HepG2 (cell line): ENCODE results near the gene MUC6. TPM values are rescaled to one million over a fixed set of nuclear protein-coding genes. Genes with fewer than 3 reads are reported as not detected.

ENCODE experiments used
- ATAC-seq: fragments of 200-7000 bp; cut with Tn5 transposase; 3 replicates; pipeline ENCODE4 v1.9.1; 2020; ENCODE audit warnings: mild to moderate bottlenecking, moderate library complexity
- BruUV-seq: library from RNA; stranded (reverse); fragments of 400-500 nt; replicated peaks from 2 replicates; lab custom pipeline; 2021; lab: Mats Ljungman, UMichigan
- CTCF ChIA-PET: fragments of 300-600 bp; formaldehyde crosslinking; extraction: SDS; loops from one replicate; lab custom pipeline; 2021; ENCODE audit warnings: low total read pairs, inconsistent platforms, low intra/inter-chr PET ratio; lab: Yijun Ruan, JAX
- POLR2A ChIA-PET: fragments of 350-600 bp; sonication (Branson Sonifier 250); formaldehyde crosslinking; loops from one replicate; lab custom pipeline; 2020; ENCODE audit warnings: antibody characterized with exemption, inconsistent platforms; lab: Yijun Ruan, JAX
- DNase-seq: peaks from one replicate; pipeline ENCODE4 v3.0.0-alpha.2; 2015; ENCODE audit warnings: low spot score
- FAIRE-seq: peaks from 3 replicates; lab custom pipeline; 2011; peaks lifted over from hg19 to GRCh38; lab: Jason Lieb, UNC
- H2AFZ ChIP-seq: one replicate; pipeline ENCODE4 v1.6.1; 2011; ENCODE audit warnings: low read length, inconsistent platforms
- H3K27ac ChIP-seq: fragments of 300-600 bp; 3 replicates; pipeline ENCODE4 v1.8.0; 2011; ENCODE audit warnings: mixed run types, mild to moderate bottlenecking, mixed read lengths, low read length, inconsistent platforms; ENCODE audit not compliant: insufficient read depth; ENCODE audit errors: extremely low read length
- H3K27me3 ChIP-seq, 2 experiments: fragments of 200-600 bp in 1 of 2; 2 replicates in 1 of 2; 3 replicates in 1 of 2; pipeline versions ENCODE4 v1.6.0 to v1.8.0; 2011; ENCODE audit warnings: low read length in 2 of 2, mild to moderate bottlenecking in 2 of 2, moderate library complexity in 2 of 2, inconsistent platforms in 1 of 2; ENCODE audit not compliant: insufficient read depth in 2 of 2, control insufficient read depth in 1 of 2
- H3K36me3 ChIP-seq, 2 experiments: fragments of 200-600 bp in 1 of 2; replicated peaks in 1 of 2; 2 replicates in 1 of 2; 3 replicates in 1 of 2; pipeline versions ENCODE4 v1.5.1 to v1.8.0; 2011; ENCODE audit warnings: low read length in 2 of 2, inconsistent platforms in 1 of 2; ENCODE audit not compliant: insufficient read depth in 2 of 2, control insufficient read depth in 1 of 2
- H3K4me1 ChIP-seq: 2 replicates; pipeline ENCODE4 v1.5.1; 2012; ENCODE audit warnings: low read length, inconsistent platforms; ENCODE audit not compliant: insufficient read depth
- H3K4me2 ChIP-seq: 2 replicates; pipeline ENCODE4 v1.6.0; 2011; ENCODE audit warnings: low read depth, low read length, inconsistent platforms
- H3K4me3 ChIP-seq, 3 experiments: fragments of 200-600 bp in 1 of 3; sonication (generic), shearing (Covaris generic) in 1 of 3; replicated peaks in 1 of 3; 2 replicates each; pipeline ENCODE4 v1.5.1; 2011 to 2016; ENCODE audit warnings: low read length in 3 of 3, inconsistent platforms in 2 of 3, low read depth in 2 of 3, mild to moderate bottlenecking in 2 of 3, control low read depth in 1 of 3, mixed read lengths in 1 of 3; ENCODE audit not compliant: insufficient read depth in 1 of 3
- H3K79me2 ChIP-seq: one replicate; pipeline ENCODE4 v1.6.1; 2011; ENCODE audit warnings: low read length, inconsistent platforms; ENCODE audit not compliant: insufficient read depth
- H3K9ac ChIP-seq: 2 replicates; pipeline ENCODE4 v1.6.0; 2011; ENCODE audit warnings: mild to moderate bottlenecking, low read depth, low read length, inconsistent platforms; ENCODE audit not compliant: insufficient read depth
- H3K9me3 ChIP-seq: 2 replicates; pipeline ENCODE4 v1.5.1; 2012; ENCODE audit warnings: mild to moderate bottlenecking, low read length
- H4K20me1 ChIP-seq: 2 replicates; pipeline ENCODE4 v1.6.0; 2011; ENCODE audit warnings: inconsistent platforms, mild to moderate bottlenecking, low read length, moderate library complexity; ENCODE audit not compliant: insufficient read depth
- AFF4 ChIP-seq: sonication (generic); formaldehyde crosslinking; IDR thresholded peaks from 2 replicates; pipeline ENCODE4 v1.4.0; 2020; ENCODE audit warnings: missing genetic modification reagents
- DDIT3 ChIP-seq: sonication (generic); formaldehyde crosslinking; IDR thresholded peaks from 2 replicates; pipeline ENCODE4 v1.4.0; 2020; ENCODE audit warnings: mild to moderate bottlenecking, missing genetic modification reagents
- DNMT1 ChIP-seq: sonication (generic); formaldehyde crosslinking; IDR thresholded peaks from 2 replicates; pipeline ENCODE4 v1.5.1; 2020; ENCODE audit warnings: mild to moderate bottlenecking, missing genetic modification reagents
- GATAD1 ChIP-seq: IDR thresholded peaks from 2 replicates; pipeline ENCODE4 v1.6.1; 2016; ENCODE audit warnings: missing genetic modification reagents, missing compliant biosample characterization
- JUN ChIP-seq: sonication (generic); formaldehyde crosslinking; IDR thresholded peaks from 2 replicates; pipeline ENCODE4 v1.4.0; 2020; ENCODE audit warnings: mild to moderate bottlenecking, missing genetic modification reagents
- MAF1 ChIP-seq: sonication (generic); formaldehyde crosslinking; IDR thresholded peaks from 2 replicates; pipeline ENCODE4 v1.5.0; 2020; ENCODE audit warnings: missing genetic modification reagents, borderline replicate concordance
- MYC ChIP-seq: sonication (generic); formaldehyde crosslinking; IDR thresholded peaks from 2 replicates; pipeline ENCODE4 v1.9.0; 2021; ENCODE audit warnings: missing genetic modification reagents, borderline replicate concordance
- NONO ChIP-seq, 2 experiments: fragments of 450-650 bp in 1 of 2; sonication (generic) in 1 of 2; formaldehyde crosslinking in 1 of 2; IDR thresholded peaks in 1 of 2; conservative IDR thresholded peaks in 1 of 2; 2 replicates each; pipeline versions ENCODE4 v1.6.1 to v1.8.0; 2017 to 2022; ENCODE audit warnings: mild to moderate bottlenecking in 1 of 2, missing genetic modification reagents in 1 of 2, moderate library complexity in 1 of 2
- RAD51 ChIP-seq: fragments of 450-650 bp; IDR thresholded peaks from 2 replicates; pipeline ENCODE4 v1.6.1; 2016; ENCODE audit warnings: borderline replicate concordance
- RBAK ChIP-seq: sonication (generic); formaldehyde crosslinking; IDR thresholded peaks from 2 replicates; pipeline ENCODE4 v1.5.1; 2020; ENCODE audit warnings: mild to moderate bottlenecking, missing genetic modification reagents
- RFXANK ChIP-seq: IDR thresholded peaks from 2 replicates; pipeline ENCODE4 v1.6.1; 2016
- SSRP1 ChIP-seq: IDR thresholded peaks from 2 replicates; pipeline ENCODE4 v1.6.1; 2016; ENCODE audit warnings: control low read depth
- SYNCRIP ChIP-seq: fragments of 200-400 bp; formaldehyde crosslinking; IDR thresholded peaks from 2 replicates; pipeline ENCODE4 v1.6.1; 2018; ENCODE audit warnings: mild to moderate bottlenecking, low read depth, low read length; ENCODE audit not compliant: insufficient read depth
- TRIM24 ChIP-seq: sonication (generic); formaldehyde crosslinking; IDR thresholded peaks from 2 replicates; pipeline ENCODE4 v1.8.0; 2022; ENCODE audit warnings: mild to moderate bottlenecking, missing genetic modification reagents
- WGBS: methylation state at CpG from one replicate; pipeline ENCODE4 v1.1.6; 2017; ENCODE audit warnings: low lambda C conversion rate; 5-methylcytosine and 5-hydroxymethylcytosine counted together
- in situ Hi-C: cut with HindIII; loops from 2 replicates; pipeline ENCODE4 v1.10.0; 2017; ENCODE audit warnings: low pct_unique_long_range_greater_than_20kb; ENCODE audit not compliant: extremely low pct_ligation_motif_present
- intact Hi-C: fragments of 100-400 bp; cut with micrococcal nuclease; formaldehyde crosslinking; loops from one replicate; pipeline ENCODE4 v1.10.0; 2022; ENCODE audit not compliant: unreplicated experiment
- polyA plus RNA-seq, 8 experiments: library from polyadenylated mRNA; depleted of rRNA in 3 of 8; stranded (reverse) in 7 of 8; unstranded in 1 of 8; fragments of >200 nt; fragmentation: Illumina TruSeq in 4 of 8; extraction: Trizol in 4 of 8; gene quantifications; 2 replicates each; pipeline versions ENCODE4 v1.2.1 to v1.2.3, GENCODE V29; 2011 to 2016; ENCODE audit warnings: low read depth in 4 of 8, missing spikeins in 1 of 8, mixed read lengths in 1 of 8; ENCODE audit not compliant: insufficient read depth in 1 of 8
- total RNA-seq, 5 experiments: library from RNA; depleted of rRNA; stranded (reverse); fragments of >200 nt; fragmentation: Illumina TruSeq; extraction: Trizol; gene quantifications; 2 replicates each; pipeline ENCODE4 v1.2.3, GENCODE V29; 2016; ENCODE audit warnings: low read depth in 1 of 5

MUC6 gene
- total and polyA plus RNA-seq, 2 of the 13 experiments (the other 11 are each of a cell fraction or from before 2014, with no cell fraction given) = not detected

GRCh38 chr11:1029051-1029450 is 7.5 kb downstream of the MUC6 start:
- DNase-seq (no peak), ATAC-seq (no peak), FAIRE-seq (no peak)
- WGBS = 36% methylated on average over 8 of the region's 25 CpGs
- ChIA-PET POLR2A (no interaction called here), CTCF (no interaction called here)
- Histone ChIP-seq H3K9ac (no peak overlapping the region), H3K36me3 (no peaks in the 10 kb centered on the region), H3K4me1 (peaks cover 7% of the 10 kb centered on the region; the same call in 1 of the 2 replicates), H3K4me3 (no peak overlapping the region), H3K79me2 (no peaks in the 10 kb centered on the region), H4K20me1 (no peaks in the 10 kb centered on the region), H3K27me3 (peaks cover 21 to 45% of the 10 kb centered on the region in 2 experiments; a peak in 4 of 5 replicates), H2AFZ (no peak overlapping the region), H3K9me3 (no peaks in the 10 kb centered on the region), H3K4me2 (no peak overlapping the region), H3K27ac (no peak overlapping the region)
- TF ChIP-seq RBAK (CRISPR knock-in tag) (no peak), AFF4 (no peak), GATAD1 (CRISPR knock-in tag) (no peak), JUN (CRISPR knock-in tag) (no peak)
- intact Hi-C loops = no loop called here
- no TSS peak for BruUV-seq
- in situ Hi-C loops = no loop called here

- intact Hi-C loops (no loop called here), in situ Hi-C loops (no loop called here)
- no peak for ATAC-seq
- no TSS peak for BruUV-seq
- Histone ChIP-seq H3K4me3 (no peak overlapping the region), H3K9me3 (no peaks in the 10 kb centered on the region), H3K27me3 (peaks cover 20 to 42% of the 10 kb centered on the region in 2 experiments; a peak in 4 of 5 replicates), H3K9ac (no peak overlapping the region), H3K4me2 (no peak overlapping the region), H3K79me2 (no peaks in the 10 kb centered on the region), H3K4me1 (peaks cover 7% of the 10 kb centered on the region; the same call in 1 of the 2 replicates), H3K36me3 (no peaks in the 10 kb centered on the region), H3K27ac (no peak overlapping the region), H2AFZ (no peak overlapping the region), H4K20me1 (no peaks in the 10 kb centered on the region)
- CTCF ChIA-PET = no interaction called here
- no peak for FAIRE-seq
- no peak for DNase-seq
- WGBS = 12% methylated on average over 4 of the region's 14 CpGs
- POLR2A ChIA-PET = no interaction called here
- no peak for TF ChIP-seq MAF1
- TF ChIP-seq RAD51 = no peak
- no peak for TF ChIP-seq SSRP1 (CRISPR knock-in tag)
- TF ChIP-seq TRIM24 (CRISPR knock-in tag) = no peak
- TF ChIP-seq RFXANK (CRISPR knock-in tag) = no peak
- no peak for TF ChIP-seq MYC (CRISPR knock-in tag)
- no peak for TF ChIP-seq SYNCRIP
- TF ChIP-seq DNMT1 (CRISPR knock-in tag) = no peak
- no peak for TF ChIP-seq DDIT3 (CRISPR knock-in tag)
- TF ChIP-seq NONO (IDR thresholded peaks at IDR 0.05) = no peak
- no peak for TF ChIP-seq NONO (CRISPR knock-in tag; conservative IDR thresholded peaks at IDR 0.05)
These were observed 7.9 kb downstream of the MUC6 start for GRCh38 chr11:1028616-1029015.
